SK-N-SH treated with all-trans-retinoic acid at 6 μM for 48 hours (cell line): Measurements from ENCODE around the gene FRMD4A.

Experiments
- ATAC-seq: fragments of 200-7000 bp; cut with Tn5 transposase; 3 replicates; pipeline ENCODE4 v1.9.1; 2020; ENCODE audit warnings: mild to moderate bottlenecking, moderate library complexity
- ARNTL ChIP-seq: fragments of 450-650 bp; formaldehyde crosslinking; IDR thresholded peaks from 2 replicates; pipeline ENCODE4 v1.5.0; 2020; ENCODE audit warnings: low read depth, mild to moderate bottlenecking, moderate library complexity, borderline replicate concordance
- BACH2 ChIP-seq: fragments of 250-450 bp; sonication (Bioruptor Pico); IDR thresholded peaks from 2 replicates; pipeline ENCODE4 v1.9.0; 2021; ENCODE audit warnings: mild to moderate bottlenecking, borderline replicate concordance
- CSDC2 ChIP-seq: fragments of 250-450 bp; sonication (Bioruptor Pico); IDR thresholded peaks from 2 replicates; pipeline ENCODE4 v1.5.0; 2020; ENCODE audit warnings: mild to moderate bottlenecking, moderate library complexity
- ESRRG ChIP-seq: fragments of 250-450 bp; sonication (Bioruptor Pico); IDR thresholded peaks from 2 replicates; pipeline ENCODE4 v1.6.1; 2021; ENCODE audit warnings: mild to moderate bottlenecking
- GLIS3 ChIP-seq: fragments of 250-450 bp; sonication (Bioruptor Pico); IDR thresholded peaks from 2 replicates; pipeline ENCODE4 v1.5.0; 2020; ENCODE audit warnings: mild to moderate bottlenecking, moderate library complexity
- ISL1 ChIP-seq: fragments of 250-450 bp; sonication (Bioruptor Pico); IDR thresholded peaks from 2 replicates; pipeline ENCODE4 v2.1.2; 2022; ENCODE audit warnings: mild to moderate bottlenecking, moderate library complexity
- PPARA ChIP-seq: fragments of 250-450 bp; sonication (Bioruptor Pico); IDR thresholded peaks from 2 replicates; pipeline ENCODE4 v1.5.0; 2020; ENCODE audit warnings: mild to moderate bottlenecking, borderline replicate concordance
- RARB ChIP-seq: fragments of 250-450 bp; sonication (Bioruptor Pico); IDR thresholded peaks from 2 replicates; pipeline ENCODE4 v1.8.0; 2021; ENCODE audit warnings: mild to moderate bottlenecking, moderate library complexity
- SNAI2 ChIP-seq: fragments of 250-450 bp; sonication (Bioruptor Pico); IDR thresholded peaks from 2 replicates; pipeline ENCODE4 v1.5.0; 2020; ENCODE audit warnings: mild to moderate bottlenecking, moderate library complexity
- TCF4 ChIP-seq: fragments of 250-450 bp; sonication (Bioruptor Pico); IDR thresholded peaks from 2 replicates; pipeline ENCODE4 v1.8.0; 2021; ENCODE audit warnings: mild to moderate bottlenecking, moderate library complexity, borderline replicate concordance
- TOX ChIP-seq: fragments of 250-450 bp; sonication (Bioruptor Pico); IDR thresholded peaks from 2 replicates; pipeline ENCODE4 v1.8.0; 2021; ENCODE audit warnings: mild to moderate bottlenecking, moderate library complexity, borderline replicate concordance
- ZC3H10 ChIP-seq: fragments of 250-450 bp; sonication (Bioruptor Pico); IDR thresholded peaks from 2 replicates; pipeline ENCODE4 v1.5.1; 2021; ENCODE audit warnings: mild to moderate bottlenecking, moderate library complexity
- ZFP3 ChIP-seq: fragments of 250-450 bp; sonication (Bioruptor Pico); IDR thresholded peaks from 2 replicates; pipeline ENCODE4 v1.5.0; 2020; ENCODE audit warnings: mild to moderate bottlenecking, moderate library complexity
- ZNF565 ChIP-seq: fragments of 450-650 bp; formaldehyde crosslinking; conservative IDR thresholded peaks from 2 replicates; pipeline ENCODE4 v1.5.0; 2020; ENCODE audit warnings: low read depth, mild to moderate bottlenecking, moderate library complexity
- ZNF70 ChIP-seq: fragments of 450-650 bp; formaldehyde crosslinking; IDR thresholded peaks from 2 replicates; pipeline ENCODE4 v1.5.0; 2020; ENCODE audit warnings: mild to moderate bottlenecking, moderate library complexity
- ZNF8 ChIP-seq: fragments of 450-650 bp; formaldehyde crosslinking; IDR thresholded peaks from 2 replicates; pipeline ENCODE4 v1.5.0; 2020; ENCODE audit warnings: mild to moderate bottlenecking, moderate library complexity
- TF ChIP-seq, protein P1 (sequence below): fragments of 250-450 bp; sonication (Bioruptor Pico); IDR thresholded peaks from 2 replicates; pipeline ENCODE4 v1.8.0; 2021; ENCODE audit warnings: low read depth, mild to moderate bottlenecking, moderate library complexity, borderline replicate concordance
- TF ChIP-seq, protein P2 (sequence below): fragments of 250-450 bp; sonication (Bioruptor Pico); IDR thresholded peaks from 2 replicates; pipeline ENCODE4 v1.5.1; 2021; ENCODE audit warnings: mild to moderate bottlenecking, moderate library complexity
- TF ChIP-seq, protein P3 (sequence below): fragments of 250-450 bp; sonication (Bioruptor Pico); IDR thresholded peaks from 2 replicates; pipeline ENCODE4 v1.8.0; 2020; ENCODE audit warnings: mild to moderate bottlenecking, moderate library complexity, borderline replicate concordance
- TF ChIP-seq, protein P4 (sequence below): fragments of 250-450 bp; sonication (Bioruptor Pico); IDR thresholded peaks from 2 replicates; pipeline ENCODE4 v1.5.1; 2020; ENCODE audit warnings: low read depth, mild to moderate bottlenecking, moderate library complexity
- TF ChIP-seq, protein P5 (sequence below): fragments of 250-450 bp; sonication (Bioruptor Pico); IDR thresholded peaks from 2 replicates; pipeline ENCODE4 v1.5.0; 2020; ENCODE audit warnings: mild to moderate bottlenecking, moderate library complexity

Gene FRMD4A

DNA sequence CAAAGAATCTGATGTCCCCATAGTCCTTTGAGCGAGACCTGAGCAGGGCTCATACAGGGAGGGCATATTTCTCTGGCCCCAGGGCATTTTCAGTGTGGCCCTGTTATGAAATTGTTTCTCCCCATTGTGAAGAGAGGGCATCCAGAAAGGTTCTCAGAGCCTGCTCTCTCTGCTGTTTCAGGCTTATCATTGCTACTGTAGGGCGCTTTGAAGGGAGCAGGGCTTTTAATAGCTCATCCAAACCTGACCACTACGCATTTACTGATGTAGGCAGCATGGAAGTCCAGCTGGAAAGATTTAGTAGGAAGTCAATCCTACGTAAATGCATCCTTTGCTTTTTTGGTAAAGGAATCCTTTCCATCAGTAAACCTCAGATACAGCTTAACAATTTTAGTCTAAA lies 675.9 kb downstream of the FRMD4A start:
- no peak for TF ChIP-seq BACH2 (CRISPR knock-in tag)
- no peak for TF ChIP-seq ZNF8 (CRISPR knock-in tag)
- no peak for TF ChIP-seq ZNF70
- no peak for TF ChIP-seq GLIS3 (CRISPR knock-in tag)
- TF ChIP-seq CSDC2 (CRISPR knock-in tag): no peak
- TF ChIP-seq ARNTL (CRISPR knock-in tag): no peak
- no peak for TF ChIP-seq RARB (CRISPR knock-in tag)
- TF ChIP-seq ZFP3: no peak
- TF ChIP-seq, protein P1, sequence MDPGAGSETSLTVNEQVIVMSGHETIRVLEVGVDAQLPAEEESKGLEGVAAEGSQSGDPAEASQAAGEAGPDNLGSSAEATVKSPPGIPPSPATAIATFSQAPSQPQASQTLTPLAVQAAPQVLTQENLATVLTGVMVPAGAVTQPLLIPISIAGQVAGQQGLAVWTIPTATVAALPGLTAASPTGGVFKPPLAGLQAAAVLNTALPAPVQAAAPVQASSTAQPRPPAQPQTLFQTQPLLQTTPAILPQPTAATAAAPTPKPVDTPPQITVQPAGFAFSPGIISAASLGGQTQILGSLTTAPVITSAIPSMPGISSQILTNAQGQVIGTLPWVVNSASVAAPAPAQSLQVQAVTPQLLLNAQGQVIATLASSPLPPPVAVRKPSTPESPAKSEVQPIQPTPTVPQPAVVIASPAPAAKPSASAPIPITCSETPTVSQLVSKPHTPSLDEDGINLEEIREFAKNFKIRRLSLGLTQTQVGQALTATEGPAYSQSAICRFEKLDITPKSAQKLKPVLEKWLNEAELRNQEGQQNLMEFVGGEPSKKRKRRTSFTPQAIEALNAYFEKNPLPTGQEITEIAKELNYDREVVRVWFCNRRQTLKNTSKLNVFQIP (CRISPR knock-in tag): no peak
- TF ChIP-seq PPARA: no peak
- TF ChIP-seq, protein P2, sequence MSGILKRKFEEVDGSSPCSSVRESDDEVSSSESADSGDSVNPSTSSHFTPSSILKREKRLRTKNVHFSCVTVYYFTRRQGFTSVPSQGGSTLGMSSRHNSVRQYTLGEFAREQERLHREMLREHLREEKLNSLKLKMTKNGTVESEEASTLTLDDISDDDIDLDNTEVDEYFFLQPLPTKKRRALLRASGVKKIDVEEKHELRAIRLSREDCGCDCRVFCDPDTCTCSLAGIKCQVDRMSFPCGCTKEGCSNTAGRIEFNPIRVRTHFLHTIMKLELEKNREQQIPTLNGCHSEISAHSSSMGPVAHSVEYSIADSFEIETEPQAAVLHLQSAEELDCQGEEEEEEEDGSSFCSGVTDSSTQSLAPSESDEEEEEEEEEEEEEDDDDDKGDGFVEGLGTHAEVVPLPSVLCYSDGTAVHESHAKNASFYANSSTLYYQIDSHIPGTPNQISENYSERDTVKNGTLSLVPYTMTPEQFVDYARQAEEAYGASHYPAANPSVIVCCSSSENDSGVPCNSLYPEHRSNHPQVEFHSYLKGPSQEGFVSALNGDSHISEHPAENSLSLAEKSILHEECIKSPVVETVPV (CRISPR knock-in tag): no peak
- TF ChIP-seq, protein P3, sequence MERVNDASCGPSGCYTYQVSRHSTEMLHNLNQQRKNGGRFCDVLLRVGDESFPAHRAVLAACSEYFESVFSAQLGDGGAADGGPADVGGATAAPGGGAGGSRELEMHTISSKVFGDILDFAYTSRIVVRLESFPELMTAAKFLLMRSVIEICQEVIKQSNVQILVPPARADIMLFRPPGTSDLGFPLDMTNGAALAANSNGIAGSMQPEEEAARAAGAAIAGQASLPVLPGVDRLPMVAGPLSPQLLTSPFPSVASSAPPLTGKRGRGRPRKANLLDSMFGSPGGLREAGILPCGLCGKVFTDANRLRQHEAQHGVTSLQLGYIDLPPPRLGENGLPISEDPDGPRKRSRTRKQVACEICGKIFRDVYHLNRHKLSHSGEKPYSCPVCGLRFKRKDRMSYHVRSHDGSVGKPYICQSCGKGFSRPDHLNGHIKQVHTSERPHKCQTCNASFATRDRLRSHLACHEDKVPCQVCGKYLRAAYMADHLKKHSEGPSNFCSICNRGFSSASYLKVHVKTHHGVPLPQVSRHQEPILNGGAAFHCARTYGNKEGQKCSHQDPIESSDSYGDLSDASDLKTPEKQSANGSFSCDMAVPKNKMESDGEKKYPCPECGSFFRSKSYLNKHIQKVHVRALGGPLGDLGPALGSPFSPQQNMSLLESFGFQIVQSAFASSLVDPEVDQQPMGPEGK (CRISPR knock-in tag): no peak
- TF ChIP-seq, protein P4, sequence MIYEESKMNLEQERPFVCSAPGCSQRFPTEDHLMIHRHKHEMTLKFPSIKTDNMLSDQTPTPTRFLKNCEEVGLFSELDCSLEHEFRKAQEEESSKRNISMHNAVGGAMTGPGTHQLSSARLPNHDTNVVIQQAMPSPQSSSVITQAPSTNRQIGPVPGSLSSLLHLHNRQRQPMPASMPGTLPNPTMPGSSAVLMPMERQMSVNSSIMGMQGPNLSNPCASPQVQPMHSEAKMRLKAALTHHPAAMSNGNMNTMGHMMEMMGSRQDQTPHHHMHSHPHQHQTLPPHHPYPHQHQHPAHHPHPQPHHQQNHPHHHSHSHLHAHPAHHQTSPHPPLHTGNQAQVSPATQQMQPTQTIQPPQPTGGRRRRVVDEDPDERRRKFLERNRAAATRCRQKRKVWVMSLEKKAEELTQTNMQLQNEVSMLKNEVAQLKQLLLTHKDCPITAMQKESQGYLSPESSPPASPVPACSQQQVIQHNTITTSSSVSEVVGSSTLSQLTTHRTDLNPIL: no peak
- no peak for TF ChIP-seq ZC3H10 (CRISPR knock-in tag)
- no peak for TF ChIP-seq ESRRG (CRISPR knock-in tag)
- TF ChIP-seq TOX (CRISPR knock-in tag): no peak
- TF ChIP-seq SNAI2 (CRISPR knock-in tag): no peak
- TF ChIP-seq TCF4: no peak
- ATAC-seq: no peak

DNA sequence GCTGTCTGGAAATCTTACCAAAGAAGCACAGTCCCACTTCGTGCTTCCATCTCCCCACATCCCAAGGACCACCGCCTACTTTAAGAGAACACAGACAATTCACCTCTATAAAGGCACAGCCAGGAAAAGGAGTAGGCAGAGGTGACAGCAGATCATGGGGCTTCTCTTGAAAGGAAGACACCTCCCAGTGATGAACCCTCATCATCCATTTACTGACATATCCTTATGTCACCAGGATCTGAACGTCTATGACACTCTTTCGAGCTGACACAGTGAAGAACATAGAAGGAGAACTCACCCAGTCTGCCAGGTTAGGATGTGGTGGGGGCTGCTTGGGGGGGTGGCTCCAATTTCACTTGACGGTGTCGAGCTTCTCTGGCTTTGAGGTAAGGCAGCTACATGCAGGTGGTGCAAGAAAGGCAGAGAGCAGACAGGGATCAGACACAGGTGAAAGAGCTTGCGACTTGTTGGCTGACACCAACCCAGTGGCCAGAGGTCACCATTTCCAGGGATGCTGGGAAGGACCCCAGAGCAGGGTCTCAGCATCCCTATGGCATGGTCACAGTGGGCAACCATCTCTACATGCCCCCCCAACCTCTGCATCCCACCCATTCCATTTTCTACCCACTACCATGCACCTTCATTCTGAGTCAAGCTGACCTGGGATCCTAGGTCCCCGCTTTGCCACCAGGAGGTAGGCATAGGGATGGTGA lies 676.5 kb downstream of the FRMD4A start:
- ATAC-seq: no peak
- TF ChIP-seq ZFP3 (no peak), SNAI2 (CRISPR knock-in tag) (no peak), ZNF565 (CRISPR knock-in tag) (no peak), RARB (CRISPR knock-in tag) (no peak), ZNF8 (CRISPR knock-in tag) (no peak), PPARA (no peak), ARNTL (CRISPR knock-in tag) (no peak), ISL1 (CRISPR knock-in tag) (no peak), ESRRG (CRISPR knock-in tag) (no peak), ZNF70 (no peak), TOX (CRISPR knock-in tag) (no peak), CSDC2 (CRISPR knock-in tag) (no peak)
- TF ChIP-seq, protein P3 (CRISPR knock-in tag): no peak
- TF ChIP-seq, protein P2 (CRISPR knock-in tag): no peak
- TF ChIP-seq, protein P5, sequence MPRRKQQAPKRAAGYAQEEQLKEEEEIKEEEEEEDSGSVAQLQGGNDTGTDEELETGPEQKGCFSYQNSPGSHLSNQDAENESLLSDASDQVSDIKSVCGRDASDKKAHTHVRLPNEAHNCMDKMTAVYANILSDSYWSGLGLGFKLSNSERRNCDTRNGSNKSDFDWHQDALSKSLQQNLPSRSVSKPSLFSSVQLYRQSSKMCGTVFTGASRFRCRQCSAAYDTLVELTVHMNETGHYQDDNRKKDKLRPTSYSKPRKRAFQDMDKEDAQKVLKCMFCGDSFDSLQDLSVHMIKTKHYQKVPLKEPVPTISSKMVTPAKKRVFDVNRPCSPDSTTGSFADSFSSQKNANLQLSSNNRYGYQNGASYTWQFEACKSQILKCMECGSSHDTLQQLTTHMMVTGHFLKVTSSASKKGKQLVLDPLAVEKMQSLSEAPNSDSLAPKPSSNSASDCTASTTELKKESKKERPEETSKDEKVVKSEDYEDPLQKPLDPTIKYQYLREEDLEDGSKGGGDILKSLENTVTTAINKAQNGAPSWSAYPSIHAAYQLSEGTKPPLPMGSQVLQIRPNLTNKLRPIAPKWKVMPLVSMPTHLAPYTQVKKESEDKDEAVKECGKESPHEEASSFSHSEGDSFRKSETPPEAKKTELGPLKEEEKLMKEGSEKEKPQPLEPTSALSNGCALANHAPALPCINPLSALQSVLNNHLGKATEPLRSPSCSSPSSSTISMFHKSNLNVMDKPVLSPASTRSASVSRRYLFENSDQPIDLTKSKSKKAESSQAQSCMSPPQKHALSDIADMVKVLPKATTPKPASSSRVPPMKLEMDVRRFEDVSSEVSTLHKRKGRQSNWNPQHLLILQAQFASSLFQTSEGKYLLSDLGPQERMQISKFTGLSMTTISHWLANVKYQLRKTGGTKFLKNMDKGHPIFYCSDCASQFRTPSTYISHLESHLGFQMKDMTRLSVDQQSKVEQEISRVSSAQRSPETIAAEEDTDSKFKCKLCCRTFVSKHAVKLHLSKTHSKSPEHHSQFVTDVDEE (CRISPR knock-in tag): no peak
- TF ChIP-seq, protein P1 (CRISPR knock-in tag): no peak
- TF ChIP-seq, all 23 proteins: peak for 0
